Mammary epithelial cell (primary cell): ENCODE results near the gene MAGEB17.

Experiments
- CTCF ChIP-seq, 2 donors: IDR thresholded peaks in 1 of 2; conservative IDR thresholded peaks in 1 of 2; 2 replicates each; pipeline ENCODE4 v1.5.1; 2011 to 2012; ENCODE audit warnings: inconsistent platforms in 2 of 2, low read length in 2 of 2, mild to moderate bottlenecking in 2 of 2, control low read depth in 1 of 2, low read depth in 1 of 2; ENCODE audit not compliant: insufficient read depth in 1 of 2; ENCODE audit errors: extremely low read depth in 1 of 2
- EZH2 ChIP-seq: IDR thresholded peaks from 2 replicates; pipeline ENCODE4 v1.6.1; 2012; ENCODE audit warnings: low read length, inconsistent platforms, borderline replicate concordance

GRCh38 chrX:16171039-16171438 lies 3.8 kb downstream of the MAGEB17 start:
- TF ChIP-seq CTCF (conservative IDR thresholded peaks at IDR 0.05 in 1 of 2, IDR thresholded peaks at IDR 0.05 in 1 of 2; ENCODE audit: extremely low read depth in 1 of 2, insufficient read depth in 1 of 2, low read depth in 1 of 2, low read length in 2 of 2) (no peak), EZH2 (no peak)
